T1000 (cell line): ENCODE results near the gene WDR70.
"Not testable (repeated sequence)": the region's sequence is repeated elsewhere in the genome, so short reads cannot be mapped to it uniquely, and the experiment has no call there.

Experiments used
- DNase-seq: peaks from one replicate; lab custom pipeline; 2025; ENCODE audit warnings: mixed read lengths; lab: John Stamatoyannopoulos, UW

Gene WDR70

GRCh38 chr5:37517686-37518085 lies 138.6 kb downstream of the WDR70 start:
- no peak for DNase-seq

DNA sequence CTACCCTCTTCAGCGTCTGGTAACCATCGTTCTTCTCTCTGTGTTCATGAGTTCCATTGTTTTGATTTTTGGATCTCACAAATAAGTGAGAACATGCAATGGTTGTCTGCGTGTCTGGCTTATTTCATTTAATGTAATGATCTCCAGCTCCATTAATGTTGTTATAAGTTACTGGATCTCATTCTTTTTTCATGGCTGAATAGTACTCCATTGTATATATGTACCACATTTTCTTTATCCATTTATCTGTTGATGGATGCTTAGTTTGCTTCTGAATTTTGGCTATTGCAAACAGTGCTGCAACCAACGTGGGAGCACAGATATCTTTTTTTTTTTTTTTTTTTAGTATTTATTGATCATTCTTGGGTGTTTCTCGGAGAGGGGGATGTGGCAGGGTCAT lies 139.2 kb downstream of the WDR70 start:
- DNase-seq, result not testable (repeated sequence)

GRCh38 chr5:37519304-37519703 lies 140.2 kb downstream of the WDR70 start:
- no peak for DNase-seq

- no peak for DNase-seq
Observed at GRCh38 chr5:37519807-37520206, 140.7 kb downstream of the WDR70 start.

- no peak for DNase-seq
Observed at GRCh38 chr5:37520811-37521210, 141.7 kb downstream of the WDR70 start.

GRCh38 chr5:37532976-37533740 lies 154.0 kb downstream of the WDR70 start:
- DNase-seq, result peak; percentile 90

GRCh38 chr5:37533851-37534250 lies 154.7 kb downstream of the WDR70 start:
- peak; percentile 50 for DNase-seq

GRCh38 chr5:37539459-37539858 lies 160.3 kb downstream of the WDR70 start:
- DNase-seq, result no peak

- no peak for DNase-seq
Observed at GRCh38 chr5:37543216-37543615, 164.1 kb downstream of the WDR70 start.

GRCh38 chr5:37549411-37549810 lies 170.3 kb downstream of the WDR70 start:
- DNase-seq, result no peak

- no peak for DNase-seq
Observed at GRCh38 chr5:37552161-37552560, 173.0 kb downstream of the WDR70 start.

GRCh38 chr5:37552770-37553719 lies 173.9 kb downstream of the WDR70 start:
- no peak for DNase-seq

DNA sequence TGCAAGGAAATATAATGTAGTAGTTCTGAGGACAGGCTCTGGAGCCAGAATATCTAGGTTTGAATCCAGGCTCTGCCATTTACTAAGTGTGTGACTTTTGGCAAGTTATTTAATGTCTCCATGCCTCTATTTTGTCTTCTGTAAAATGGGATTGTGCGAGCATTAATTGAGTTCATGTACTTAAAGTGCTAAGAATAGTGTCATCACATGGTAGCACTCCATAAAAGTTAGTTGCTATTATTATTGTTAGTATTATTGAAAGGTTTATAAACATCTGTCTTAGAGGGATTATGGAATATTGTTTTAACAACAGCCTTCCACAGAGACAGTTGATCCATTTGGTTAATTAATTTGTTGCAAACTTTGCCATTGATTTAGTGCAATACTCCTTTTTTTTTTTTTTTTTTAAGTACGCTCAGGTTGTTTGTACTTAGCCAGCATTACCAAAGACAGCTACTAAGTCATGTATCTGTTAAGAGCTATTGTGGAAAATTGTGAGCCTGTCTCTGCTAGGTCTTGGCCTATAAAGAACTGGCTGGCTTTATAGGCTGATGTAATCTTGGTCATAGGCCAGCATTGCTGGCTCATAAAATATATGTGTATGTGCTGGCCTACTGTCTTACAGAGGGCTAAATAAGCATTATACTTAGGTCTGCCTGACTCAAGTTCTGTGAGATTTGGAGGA lies 174.7 kb downstream of the WDR70 start:
- peak; percentile 25 for DNase-seq

- DNase-seq, result no peak
Observed at GRCh38 chr5:37554405-37554739, 175.3 kb downstream of the WDR70 start.

DNA sequence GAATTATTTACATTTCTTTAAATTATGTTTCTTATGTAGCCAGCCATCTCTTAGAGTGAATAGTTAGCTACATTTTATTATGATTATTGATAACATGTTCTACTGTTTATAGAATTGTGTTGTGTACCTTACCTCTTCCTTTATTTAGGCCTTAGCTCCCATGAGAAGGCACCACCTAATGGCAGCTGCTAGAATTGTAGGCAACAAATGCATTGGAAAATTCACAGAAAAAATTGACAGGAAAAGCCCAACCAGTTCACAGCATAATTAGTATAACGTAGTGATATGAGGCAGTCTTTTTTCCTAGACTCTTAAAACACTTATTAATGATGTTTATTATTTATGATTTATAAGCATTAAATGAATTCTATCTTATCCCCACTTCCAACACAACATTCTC lies 175.8 kb downstream of the WDR70 start:
- no peak for DNase-seq

- DNase-seq, result no peak
Observed at GRCh38 chr5:37557734-37558293, 178.7 kb downstream of the WDR70 start.

- no peak for DNase-seq
Observed at GRCh38 chr5:37565062-37565670, 186.0 kb downstream of the WDR70 start.

- no peak for DNase-seq
Observed at GRCh38 chr5:37567566-37567965, 188.4 kb downstream of the WDR70 start.

- DNase-seq, result no peak
Observed at GRCh38 chr5:37568018-37568753, 189.1 kb downstream of the WDR70 start.

DNA sequence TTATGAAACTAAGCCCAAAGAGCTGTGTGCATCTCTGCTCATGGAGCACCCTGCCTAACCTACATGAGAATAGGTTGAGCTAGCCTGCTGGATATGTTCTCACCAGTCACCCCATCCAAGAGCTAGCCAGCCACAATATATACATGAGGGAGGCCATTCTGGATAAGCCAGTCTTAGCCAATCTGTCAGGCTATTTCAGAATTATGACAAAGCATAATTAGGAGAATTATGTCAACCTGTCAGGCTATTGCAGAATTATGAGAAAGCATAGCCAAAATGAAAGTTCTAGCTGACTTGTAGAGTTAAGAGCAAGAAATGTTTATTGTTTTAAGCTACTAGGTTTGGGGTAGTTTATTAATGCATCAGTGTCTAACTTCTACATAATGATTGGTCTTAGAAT lies 189.8 kb downstream of the WDR70 start:
- no peak for DNase-seq

DNA sequence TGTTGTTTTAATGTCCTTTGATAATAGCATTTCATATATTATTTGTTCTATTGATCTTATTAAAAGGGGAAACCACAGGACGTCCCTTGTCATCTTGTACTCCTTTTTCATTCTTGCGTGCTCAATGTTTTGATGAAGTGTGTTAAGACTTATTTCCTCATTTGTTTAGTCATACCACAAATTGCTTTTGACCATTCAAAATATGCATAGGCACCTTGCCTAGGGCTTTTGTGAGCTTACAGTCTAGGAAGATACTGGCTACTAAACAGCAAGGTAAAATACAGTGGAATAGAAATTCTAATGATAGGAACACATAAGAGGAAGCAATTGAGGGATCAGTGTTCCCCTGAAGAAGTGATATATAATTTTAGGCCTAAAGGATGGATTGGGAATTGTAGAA lies 190.3 kb downstream of the WDR70 start:
- DNase-seq, result no peak
